Tibial nerve (tissue), 4 donors: ENCODE results near the gene MUC16.

Experiments
- EP300 ChIP-seq, 2 donors: sonication (generic); formaldehyde crosslinking; IDR thresholded peaks; one replicate each; pipeline ENCODE4 v1.6.1; 2017; ENCODE audit warnings: antibody characterized with exemption in 2 of 2, mild to moderate bottlenecking in 1 of 2
- TF ChIP-seq, protein P1 (sequence below), 5 experiments: fragments of 200-600 bp in 3 of 5; fragments of 450-650 bp in 2 of 5; sonication (generic) in 3 of 5; IDR thresholded peaks; one replicate each; pipeline ENCODE4 v1.5.1; 2016 to 2019; ENCODE audit warnings: antibody characterized with exemption in 5 of 5, mild to moderate bottlenecking in 3 of 5, moderate library complexity in 2 of 5

GRCh38 chr19:9000933-9001332 is 9.3 kb downstream of the MUC16 start:
- no peak for TF ChIP-seq EP300 (IDR thresholded peaks at IDR 0.05)
- TF ChIP-seq, protein P1, sequence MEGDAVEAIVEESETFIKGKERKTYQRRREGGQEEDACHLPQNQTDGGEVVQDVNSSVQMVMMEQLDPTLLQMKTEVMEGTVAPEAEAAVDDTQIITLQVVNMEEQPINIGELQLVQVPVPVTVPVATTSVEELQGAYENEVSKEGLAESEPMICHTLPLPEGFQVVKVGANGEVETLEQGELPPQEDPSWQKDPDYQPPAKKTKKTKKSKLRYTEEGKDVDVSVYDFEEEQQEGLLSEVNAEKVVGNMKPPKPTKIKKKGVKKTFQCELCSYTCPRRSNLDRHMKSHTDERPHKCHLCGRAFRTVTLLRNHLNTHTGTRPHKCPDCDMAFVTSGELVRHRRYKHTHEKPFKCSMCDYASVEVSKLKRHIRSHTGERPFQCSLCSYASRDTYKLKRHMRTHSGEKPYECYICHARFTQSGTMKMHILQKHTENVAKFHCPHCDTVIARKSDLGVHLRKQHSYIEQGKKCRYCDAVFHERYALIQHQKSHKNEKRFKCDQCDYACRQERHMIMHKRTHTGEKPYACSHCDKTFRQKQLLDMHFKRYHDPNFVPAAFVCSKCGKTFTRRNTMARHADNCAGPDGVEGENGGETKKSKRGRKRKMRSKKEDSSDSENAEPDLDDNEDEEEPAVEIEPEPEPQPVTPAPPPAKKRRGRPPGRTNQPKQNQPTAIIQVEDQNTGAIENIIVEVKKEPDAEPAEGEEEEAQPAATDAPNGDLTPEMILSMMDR (IDR thresholded peaks at IDR 0.05): no peak
